HL-60 (cell line): ENCODE data around the gene MYO1E.

ENCODE experiments used
- DNase-seq, 2 experiments: peaks; one replicate each; pipeline ENCODE4 v3.0.0-alpha.2; 2010 to 2020; ENCODE audit warnings: low read depth in 1 of 2, low spot score in 1 of 2
- H3K27ac ChIP-seq: fragments of 250-450 bp; sonication (Bioruptor Pico); replicated peaks from 2 replicates; pipeline ENCODE4 v1.5.1; 2020; ENCODE audit warnings: mild to moderate bottlenecking, moderate library complexity
- H3K27me3 ChIP-seq: fragments of 250-450 bp; sonication (Bioruptor Pico); 2 replicates; pipeline ENCODE4 v1.5.1; 2021; ENCODE audit warnings: mild to moderate bottlenecking, moderate library complexity; ENCODE audit not compliant: insufficient read depth, poor library complexity, severe bottlenecking
- H3K4me3 ChIP-seq: replicated peaks from 2 replicates; pipeline ENCODE4 v1.5.1; 2011; ENCODE audit warnings: mild to moderate bottlenecking, control low read depth, low read length; ENCODE audit not compliant: insufficient read depth
- GABPA ChIP-seq: IDR thresholded peaks from 2 replicates; pipeline ENCODE4 v1.6.1; 2012; ENCODE audit warnings: low read depth
- POLR2AphosphoS5 ChIP-seq: IDR thresholded peaks from 2 replicates; pipeline ENCODE4 v1.6.1; 2012; ENCODE audit warnings: low read depth
- SPI1 ChIP-seq: IDR thresholded peaks from 2 replicates; pipeline ENCODE4 v1.6.1; 2012; ENCODE audit warnings: low read depth, mild to moderate bottlenecking, borderline replicate concordance
- TF ChIP-seq, protein P1 (sequence below): IDR thresholded peaks from one replicate; pipeline ENCODE4 v1.5.1; 2011; ENCODE audit warnings: low read length, control low read depth, inconsistent platforms; ENCODE audit not compliant: insufficient read depth
- TF ChIP-seq, protein P2 (sequence below): IDR thresholded peaks from 2 replicates; pipeline ENCODE4 v1.6.1; 2012; ENCODE audit warnings: low read depth; ENCODE audit not compliant: insufficient replicate concordance

MYO1E gene

DNA sequence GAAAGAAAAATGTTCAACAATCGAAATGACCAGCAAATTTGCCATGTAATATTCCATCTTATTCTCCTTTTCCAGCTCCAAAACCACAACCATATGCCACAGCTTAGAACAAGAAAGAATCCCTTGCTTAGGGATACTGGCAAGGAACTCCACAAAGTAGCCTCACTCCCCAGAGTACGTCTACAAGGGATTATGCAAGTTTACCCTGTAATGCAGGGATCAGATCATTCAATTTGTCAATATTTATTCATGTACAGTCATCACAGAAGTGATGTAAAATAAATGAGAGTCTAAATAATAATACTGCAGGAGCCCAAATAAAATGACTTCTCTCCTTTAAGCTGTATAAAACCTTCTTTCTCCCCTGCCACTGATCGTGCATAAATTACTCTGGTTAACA lies 23.5 kb upstream of the MYO1E start:
- DNase-seq: no peak
- TF ChIP-seq POLR2AphosphoS5 (no peak), GABPA (no peak)
- TF ChIP-seq, protein P1, sequence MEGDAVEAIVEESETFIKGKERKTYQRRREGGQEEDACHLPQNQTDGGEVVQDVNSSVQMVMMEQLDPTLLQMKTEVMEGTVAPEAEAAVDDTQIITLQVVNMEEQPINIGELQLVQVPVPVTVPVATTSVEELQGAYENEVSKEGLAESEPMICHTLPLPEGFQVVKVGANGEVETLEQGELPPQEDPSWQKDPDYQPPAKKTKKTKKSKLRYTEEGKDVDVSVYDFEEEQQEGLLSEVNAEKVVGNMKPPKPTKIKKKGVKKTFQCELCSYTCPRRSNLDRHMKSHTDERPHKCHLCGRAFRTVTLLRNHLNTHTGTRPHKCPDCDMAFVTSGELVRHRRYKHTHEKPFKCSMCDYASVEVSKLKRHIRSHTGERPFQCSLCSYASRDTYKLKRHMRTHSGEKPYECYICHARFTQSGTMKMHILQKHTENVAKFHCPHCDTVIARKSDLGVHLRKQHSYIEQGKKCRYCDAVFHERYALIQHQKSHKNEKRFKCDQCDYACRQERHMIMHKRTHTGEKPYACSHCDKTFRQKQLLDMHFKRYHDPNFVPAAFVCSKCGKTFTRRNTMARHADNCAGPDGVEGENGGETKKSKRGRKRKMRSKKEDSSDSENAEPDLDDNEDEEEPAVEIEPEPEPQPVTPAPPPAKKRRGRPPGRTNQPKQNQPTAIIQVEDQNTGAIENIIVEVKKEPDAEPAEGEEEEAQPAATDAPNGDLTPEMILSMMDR: no peak
- TF ChIP-seq, protein P2, sequence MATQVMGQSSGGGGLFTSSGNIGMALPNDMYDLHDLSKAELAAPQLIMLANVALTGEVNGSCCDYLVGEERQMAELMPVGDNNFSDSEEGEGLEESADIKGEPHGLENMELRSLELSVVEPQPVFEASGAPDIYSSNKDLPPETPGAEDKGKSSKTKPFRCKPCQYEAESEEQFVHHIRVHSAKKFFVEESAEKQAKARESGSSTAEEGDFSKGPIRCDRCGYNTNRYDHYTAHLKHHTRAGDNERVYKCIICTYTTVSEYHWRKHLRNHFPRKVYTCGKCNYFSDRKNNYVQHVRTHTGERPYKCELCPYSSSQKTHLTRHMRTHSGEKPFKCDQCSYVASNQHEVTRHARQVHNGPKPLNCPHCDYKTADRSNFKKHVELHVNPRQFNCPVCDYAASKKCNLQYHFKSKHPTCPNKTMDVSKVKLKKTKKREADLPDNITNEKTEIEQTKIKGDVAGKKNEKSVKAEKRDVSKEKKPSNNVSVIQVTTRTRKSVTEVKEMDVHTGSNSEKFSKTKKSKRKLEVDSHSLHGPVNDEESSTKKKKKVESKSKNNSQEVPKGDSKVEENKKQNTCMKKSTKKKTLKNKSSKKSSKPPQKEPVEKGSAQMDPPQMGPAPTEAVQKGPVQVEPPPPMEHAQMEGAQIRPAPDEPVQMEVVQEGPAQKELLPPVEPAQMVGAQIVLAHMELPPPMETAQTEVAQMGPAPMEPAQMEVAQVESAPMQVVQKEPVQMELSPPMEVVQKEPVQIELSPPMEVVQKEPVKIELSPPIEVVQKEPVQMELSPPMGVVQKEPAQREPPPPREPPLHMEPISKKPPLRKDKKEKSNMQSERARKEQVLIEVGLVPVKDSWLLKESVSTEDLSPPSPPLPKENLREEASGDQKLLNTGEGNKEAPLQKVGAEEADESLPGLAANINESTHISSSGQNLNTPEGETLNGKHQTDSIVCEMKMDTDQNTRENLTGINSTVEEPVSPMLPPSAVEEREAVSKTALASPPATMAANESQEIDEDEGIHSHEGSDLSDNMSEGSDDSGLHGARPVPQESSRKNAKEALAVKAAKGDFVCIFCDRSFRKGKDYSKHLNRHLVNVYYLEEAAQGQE: no peak
- no peak overlapping the region for H3K4me3 ChIP-seq
- no peak overlapping the region for H3K27ac ChIP-seq
- no peaks in the 10 kb centered on the region for H3K27me3 ChIP-seq

DNA sequence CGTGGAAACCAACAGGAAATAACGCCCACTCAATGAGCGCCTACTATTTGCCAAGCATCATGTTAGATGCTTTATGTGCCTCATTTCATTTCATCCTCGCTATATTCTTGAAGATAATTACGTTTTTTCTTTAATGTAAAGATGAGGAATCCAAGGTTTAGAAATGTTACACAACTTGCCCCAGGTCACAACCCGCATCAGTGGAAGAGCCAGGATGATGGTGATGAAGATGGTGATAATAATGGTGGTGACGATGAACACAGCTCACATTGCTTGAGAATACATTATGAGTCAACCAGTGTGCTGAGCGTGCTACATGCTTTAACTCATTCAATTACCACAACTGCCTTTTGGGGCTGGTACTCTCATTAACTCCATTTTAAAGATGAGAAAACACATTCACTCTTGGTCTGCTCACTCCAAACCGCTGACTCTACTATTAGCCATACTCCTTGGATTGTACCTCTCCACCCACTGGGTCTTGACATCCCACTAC lies 21.5 kb upstream of the MYO1E start:
- TF ChIP-seq, protein P1: no peak
- TF ChIP-seq GABPA: no peak
- TF ChIP-seq, protein P2: no peak
- no peak for TF ChIP-seq POLR2AphosphoS5
- no peak for TF ChIP-seq SPI1
- DNase-seq: no peak
- H3K4me3 ChIP-seq: no peak overlapping the region
- H3K27me3 ChIP-seq: no peaks in the 10 kb centered on the region
- no peak overlapping the region for H3K27ac ChIP-seq

DNA sequence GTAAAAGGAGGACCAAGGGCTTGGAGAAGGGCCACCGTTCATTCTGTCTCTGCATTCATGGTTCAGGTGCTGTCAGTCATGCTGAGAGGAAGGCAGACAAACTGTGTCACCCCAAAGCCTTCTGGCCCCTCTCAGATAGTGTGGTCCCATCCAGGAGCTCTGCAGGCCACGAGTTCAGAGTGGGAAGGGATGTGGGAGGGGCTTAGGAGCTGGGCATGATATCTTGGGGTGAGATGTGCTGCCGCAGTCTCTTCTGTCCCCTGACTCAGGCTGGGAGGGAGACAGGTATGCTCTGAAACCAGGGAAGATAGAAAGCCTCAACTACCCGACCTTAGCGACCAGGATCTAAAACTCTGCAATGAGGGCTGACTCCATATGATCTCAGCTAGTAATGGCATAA lies 19.6 kb upstream of the MYO1E start:
- Histone ChIP-seq H3K27ac (no peak overlapping the region), H3K4me3 (no peak overlapping the region), H3K27me3 (no peaks in the 10 kb centered on the region)
- DNase-seq: no peak
- TF ChIP-seq SPI1: no peak
- TF ChIP-seq GABPA: no peak
- TF ChIP-seq, protein P2: no peak
- TF ChIP-seq POLR2AphosphoS5: no peak
- TF ChIP-seq, protein P1: no peak
